Measurements from ENCODE around the gene CSAD.

Gene CSAD, protein sequence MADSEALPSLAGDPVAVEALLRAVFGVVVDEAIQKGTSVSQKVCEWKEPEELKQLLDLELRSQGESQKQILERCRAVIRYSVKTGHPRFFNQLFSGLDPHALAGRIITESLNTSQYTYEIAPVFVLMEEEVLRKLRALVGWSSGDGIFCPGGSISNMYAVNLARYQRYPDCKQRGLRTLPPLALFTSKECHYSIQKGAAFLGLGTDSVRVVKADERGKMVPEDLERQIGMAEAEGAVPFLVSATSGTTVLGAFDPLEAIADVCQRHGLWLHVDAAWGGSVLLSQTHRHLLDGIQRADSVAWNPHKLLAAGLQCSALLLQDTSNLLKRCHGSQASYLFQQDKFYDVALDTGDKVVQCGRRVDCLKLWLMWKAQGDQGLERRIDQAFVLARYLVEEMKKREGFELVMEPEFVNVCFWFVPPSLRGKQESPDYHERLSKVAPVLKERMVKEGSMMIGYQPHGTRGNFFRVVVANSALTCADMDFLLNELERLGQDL

DNA sequence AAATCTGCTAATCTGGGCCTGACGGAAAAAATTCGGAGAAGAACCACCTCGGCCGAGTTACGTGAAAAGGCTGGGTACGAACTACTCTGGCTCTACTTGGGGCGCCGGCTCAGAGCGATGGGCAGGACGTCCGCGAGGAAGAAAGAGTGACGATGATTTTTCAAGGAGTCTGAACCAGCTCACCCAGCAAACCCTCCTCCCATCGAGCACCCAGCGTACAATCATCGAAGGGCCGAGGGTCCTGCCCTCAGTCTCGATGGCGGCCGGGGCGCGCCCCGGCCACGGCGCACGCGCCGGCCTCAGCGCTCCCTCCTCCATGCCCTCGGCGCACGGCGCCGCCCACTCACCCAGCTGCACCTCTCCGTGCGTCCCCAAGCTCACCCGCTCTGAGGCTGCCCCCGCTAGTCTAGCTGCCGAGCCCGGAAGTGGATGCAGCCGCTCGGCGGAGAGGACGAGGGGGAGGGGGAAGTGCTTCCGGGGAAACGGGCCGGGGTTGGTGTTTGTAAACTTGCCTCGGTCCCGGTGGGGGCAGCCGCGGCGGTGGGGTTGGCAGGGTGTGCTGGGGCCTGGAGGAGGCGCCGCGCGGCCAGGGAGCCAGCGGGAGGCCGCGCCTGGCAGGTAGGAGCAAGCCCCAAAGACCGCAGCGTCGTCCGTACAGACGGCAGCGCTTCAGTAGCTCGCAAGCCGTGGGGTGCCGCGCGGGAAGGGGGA, at the start of gene CSAD, which contains the start of gene ZNF740:
Gene CSAD (minus strand): TSS at position 706 of the 711 bp plus-strand sequence. CDS start 7,455 bp downstream, outside the sequence.
Gene ZNF740 (plus strand): TSS at position 503 of the 711 bp plus-strand sequence. CDS start 1,262 bp downstream, outside the sequence.
- peak; percentile 97 for DNase-seq

DNA sequence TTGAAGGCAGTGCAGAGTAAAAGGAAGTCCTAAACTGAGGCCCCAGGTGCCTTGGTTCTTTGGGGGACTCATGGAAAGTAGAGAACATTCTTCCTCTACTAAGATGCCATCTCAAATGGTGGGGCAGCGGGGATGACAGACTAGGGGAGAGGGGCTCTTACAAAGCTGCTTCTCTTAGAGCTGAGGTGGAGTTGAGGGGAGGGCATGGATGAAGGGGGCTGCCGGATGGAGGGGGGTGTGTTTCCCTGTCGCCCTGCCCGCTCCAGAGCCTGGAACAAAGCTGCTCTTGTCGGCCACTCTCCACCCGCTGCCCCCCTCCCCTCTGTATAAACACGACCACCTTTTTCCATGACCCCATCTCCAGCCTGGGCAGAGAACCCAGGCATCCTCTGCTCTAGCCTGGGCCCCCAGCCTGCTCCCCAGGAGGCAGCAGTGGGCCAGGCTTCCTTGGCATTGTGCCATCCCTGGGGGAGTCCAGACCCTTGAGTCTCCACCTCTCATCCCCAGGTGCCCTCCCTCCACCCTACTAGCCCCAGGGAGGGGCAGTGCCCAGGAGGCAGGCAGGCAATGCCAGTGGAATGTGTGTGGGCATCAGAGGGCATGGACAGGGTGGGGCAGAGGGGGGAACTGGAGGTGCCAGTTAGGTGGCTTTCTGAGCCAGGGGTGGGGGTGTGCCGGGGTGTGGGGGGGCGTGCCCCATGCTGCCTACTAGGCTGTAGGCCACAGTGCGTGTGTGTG, 49.6 kb upstream of the CSAD start:
- DNase-seq, result no peak

DNA sequence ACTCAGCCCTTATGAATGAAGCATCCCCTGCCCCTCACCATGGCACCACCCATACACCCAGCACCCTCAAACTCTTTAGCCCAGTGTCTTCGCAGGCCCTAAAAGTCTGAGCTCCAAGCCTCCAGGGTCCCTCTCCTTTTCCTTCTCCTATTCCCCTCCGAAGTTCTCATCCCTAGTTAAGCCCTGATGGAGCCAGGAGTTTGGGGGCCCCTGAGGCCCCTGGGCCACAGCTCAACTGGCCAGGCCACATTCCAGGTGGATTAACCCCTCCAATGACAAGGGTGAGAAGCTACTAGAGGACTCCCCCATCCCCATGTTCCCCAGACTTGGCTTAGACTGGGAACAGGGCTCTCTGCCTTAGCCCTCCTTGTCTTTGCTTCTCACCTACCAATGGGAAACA, 48.7 kb upstream of the CSAD start:
- no peak for DNase-seq

DNA sequence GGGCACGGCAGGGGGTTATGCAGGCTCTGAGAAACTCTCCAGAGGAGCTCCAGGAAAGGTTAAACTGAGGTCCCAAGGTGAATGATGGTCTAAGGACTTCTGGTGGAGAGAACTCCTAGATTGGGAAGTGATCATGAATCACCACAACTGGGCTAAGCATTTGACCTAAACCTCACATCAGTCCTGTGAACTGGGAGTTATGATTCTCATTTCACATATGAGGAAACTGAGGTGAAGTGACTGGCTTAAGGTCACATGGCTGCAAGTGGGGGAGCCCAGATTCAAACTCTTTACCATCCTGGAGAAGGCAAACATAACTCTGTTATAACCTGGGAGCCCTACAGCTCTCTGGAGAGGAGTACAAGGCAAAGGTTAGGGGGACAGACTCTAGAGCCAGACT, 47.1 kb upstream of the CSAD start:
- no peak for DNase-seq

DNA sequence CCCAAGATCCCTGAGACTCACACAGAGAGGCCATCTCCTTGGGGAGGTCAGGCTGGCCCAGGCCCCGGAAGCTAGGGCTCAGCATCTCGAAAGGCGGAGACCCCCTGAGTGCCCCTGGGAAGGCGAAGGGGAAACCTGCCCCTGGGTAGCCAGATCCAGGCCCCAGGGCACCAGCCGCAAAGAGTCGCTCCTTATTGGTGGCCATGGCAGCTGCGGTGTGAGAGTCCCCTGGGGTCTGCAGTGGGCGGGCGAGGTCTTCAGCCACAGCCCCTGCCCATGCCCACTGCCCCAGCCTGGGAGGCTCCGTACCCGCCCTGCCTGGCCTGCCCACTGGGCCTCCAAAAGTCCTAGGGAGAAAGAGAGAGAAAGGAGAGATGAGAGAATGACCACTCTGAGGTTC, 46.6 kb upstream of the CSAD start:
- DNase-seq, result no peak

DNA sequence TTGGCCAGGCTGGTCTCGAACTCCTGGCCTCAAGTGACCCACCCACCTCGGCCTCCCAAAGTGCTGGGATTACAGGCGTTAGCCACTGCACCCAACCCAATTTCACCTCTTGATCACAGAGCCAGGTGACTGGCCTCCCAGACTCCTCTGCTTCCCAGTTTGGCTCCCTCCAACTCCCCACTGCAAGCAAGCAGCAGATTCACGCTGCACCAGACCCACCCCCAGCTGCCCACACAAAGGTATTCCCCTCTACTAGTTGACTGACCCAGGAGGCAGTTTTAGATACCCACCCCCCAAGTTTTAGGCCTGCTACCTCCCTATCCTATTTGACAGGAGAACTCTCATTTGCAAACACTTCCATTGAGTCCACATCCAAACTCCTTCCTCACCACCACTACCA, 46.1 kb upstream of the CSAD start:
- DNase-seq, result no peak

DNA sequence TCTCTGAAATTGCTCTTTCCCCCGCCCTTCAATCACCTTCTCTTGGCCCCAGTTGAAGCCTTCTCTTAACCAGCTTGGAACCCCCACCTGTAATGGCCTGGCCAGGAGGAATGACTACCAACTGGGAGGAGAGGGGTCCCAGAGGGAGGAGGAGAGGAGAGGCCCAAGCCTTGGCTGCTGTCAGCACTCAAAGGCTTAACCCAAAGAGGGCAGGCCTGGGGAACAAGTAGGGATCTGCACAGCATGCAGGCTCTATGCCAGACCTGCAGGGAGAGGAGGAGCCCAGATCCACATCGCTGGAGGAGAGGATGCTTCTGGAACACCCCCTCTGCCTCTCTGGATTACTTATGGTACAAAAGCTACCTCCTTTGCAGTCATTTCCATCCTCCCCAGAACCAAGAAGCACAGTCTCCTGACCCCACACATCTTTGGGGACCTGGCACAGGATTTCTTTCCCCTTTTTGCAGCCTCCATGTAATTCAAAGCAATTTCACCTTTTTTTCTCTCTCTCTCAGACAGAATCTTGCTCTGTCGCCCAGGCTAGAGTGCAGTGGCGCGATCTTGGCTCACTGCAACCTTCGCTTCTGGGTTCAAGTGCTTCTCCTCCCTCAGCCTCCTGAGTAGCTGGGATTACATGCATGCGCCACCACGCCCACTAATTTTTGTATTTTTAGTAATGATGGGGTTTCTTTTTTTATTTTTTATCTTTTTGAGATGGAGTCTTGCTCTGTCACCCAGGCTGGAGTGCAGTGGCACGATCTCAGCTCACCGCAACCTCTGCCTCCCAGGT, 45.1 kb upstream of the CSAD start:
- no peak for DNase-seq

DNA sequence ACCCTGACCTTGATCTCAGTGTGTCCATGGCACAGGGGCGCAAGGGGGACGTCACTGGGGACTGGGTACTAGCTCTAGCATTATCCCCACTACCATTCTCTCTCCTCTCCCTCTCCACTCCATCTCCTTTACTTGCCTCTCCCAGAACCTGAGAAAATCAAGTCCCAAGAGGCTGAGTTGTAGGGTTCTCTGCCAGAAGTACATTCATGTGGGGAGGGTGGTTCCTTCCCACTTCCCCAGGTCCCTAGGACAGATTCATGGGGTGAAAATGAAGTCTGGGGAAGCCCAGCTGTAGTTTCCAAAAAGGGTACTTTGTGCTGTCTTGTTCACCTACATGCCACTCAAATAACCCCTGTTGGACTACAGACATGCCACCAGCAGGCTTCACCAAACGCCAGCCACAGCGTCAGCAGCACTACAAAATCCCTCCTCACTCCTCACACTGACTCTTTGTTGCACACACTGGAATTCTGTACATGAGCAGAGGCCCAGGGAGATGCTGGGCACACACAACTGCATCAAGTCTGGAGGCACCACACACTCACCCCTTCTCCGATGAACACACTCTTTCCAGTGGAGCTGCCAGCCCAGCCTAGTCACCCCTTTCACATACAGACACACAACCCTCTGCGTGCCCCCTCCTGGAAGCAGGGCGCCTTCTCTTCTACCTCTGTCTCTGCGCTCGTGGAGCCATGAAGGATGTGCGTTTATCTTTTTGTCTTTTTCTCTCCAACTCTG, 44.3 kb upstream of the CSAD start:
- no peak for DNase-seq

DNA sequence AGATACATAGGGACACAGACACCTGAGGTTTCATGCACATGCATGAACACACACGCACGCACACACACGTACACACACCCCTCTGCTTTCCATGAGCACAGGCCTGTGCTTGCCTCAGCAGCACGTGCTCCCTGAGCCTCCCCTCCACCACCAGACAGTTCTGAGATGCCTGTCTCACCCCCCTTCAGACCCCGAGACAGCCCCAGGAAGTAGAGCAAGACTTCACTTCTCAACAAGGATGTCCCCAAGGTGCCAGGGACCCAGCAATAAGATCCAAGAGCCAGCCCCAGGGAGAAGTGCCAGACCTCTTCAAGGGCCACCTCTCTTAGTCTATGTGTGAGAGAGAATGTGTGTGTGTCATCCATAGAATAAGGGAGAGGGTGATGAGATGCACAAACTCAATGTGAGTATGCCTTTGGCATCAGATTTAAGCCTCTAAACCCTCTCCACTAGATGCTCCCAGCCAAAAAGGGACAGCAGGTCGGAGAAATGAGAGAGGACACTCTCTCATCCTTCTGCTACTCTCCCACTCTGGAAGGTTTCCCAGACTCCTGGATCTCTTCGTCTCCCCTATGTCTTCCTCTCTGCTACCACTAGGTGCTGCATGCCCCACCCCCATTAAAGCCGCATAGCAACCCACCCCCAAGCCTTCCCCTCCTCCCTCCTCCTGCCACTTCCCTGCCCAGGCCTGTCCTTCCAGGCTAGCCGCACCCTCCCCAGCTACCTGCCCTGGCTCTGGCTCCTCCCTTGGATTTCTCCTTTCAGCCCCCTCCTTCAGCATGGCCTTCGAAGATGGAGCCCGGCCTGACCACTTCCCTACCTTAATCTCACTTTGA, 43.6 kb upstream of the CSAD start:
- DNase-seq, result peak; percentile 42

DNA sequence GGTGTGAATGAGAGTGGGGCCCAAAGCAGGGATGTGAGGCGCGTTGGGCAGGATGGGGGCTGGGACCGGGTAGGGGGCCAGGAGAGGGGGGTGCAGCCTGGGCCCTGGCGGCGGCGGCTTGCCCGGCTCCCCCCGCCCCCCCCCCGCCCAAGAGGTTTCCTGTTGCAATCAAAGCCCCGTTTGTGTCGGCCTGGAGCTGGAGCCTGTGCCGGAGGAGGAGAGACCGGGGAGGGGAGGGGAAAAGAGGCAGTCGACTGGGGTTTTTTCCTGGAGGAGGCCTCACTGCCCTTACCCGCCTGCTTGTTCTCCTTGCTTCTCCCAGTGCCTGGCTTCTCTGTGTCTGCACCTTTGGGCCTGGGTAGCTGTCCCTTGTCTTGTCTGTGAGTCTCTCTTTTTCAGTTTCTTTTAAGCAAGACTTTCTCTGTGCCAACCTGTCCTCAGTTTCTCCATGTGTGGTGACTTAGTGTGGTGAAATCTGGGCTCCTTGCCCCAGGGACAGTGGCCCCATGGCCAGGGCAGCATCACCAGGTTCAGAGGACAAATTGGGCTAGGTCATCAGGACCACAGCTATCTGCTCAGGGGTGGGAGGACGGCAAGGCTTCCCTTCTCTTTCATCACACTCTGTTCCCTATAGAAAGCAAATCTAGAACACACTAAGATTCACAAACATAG, 42.8 kb upstream of the CSAD start:
- no peak for DNase-seq

DNA sequence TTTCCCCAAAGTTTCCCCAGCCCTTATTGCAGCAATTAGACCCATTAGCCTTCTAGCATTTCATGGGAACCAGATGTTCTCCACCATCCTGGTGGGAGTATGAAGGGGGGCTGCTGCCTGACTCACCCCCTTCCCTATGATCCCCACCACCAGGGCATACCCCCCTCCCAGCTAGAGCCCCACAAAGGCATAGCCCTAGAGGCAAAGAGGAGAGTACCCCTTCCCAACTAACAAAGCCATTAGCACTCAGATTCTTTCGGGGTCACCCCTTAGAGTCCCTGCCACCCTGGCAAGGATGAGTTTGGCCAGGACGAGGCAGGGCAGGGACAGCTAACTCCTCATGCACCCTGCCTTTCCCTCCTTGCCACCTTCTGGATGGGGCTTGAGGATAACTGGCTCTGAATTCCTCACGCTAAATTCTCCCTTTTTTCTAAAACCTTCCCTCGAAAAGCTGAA, 42.1 kb upstream of the CSAD start:
- no peak for DNase-seq

DNA sequence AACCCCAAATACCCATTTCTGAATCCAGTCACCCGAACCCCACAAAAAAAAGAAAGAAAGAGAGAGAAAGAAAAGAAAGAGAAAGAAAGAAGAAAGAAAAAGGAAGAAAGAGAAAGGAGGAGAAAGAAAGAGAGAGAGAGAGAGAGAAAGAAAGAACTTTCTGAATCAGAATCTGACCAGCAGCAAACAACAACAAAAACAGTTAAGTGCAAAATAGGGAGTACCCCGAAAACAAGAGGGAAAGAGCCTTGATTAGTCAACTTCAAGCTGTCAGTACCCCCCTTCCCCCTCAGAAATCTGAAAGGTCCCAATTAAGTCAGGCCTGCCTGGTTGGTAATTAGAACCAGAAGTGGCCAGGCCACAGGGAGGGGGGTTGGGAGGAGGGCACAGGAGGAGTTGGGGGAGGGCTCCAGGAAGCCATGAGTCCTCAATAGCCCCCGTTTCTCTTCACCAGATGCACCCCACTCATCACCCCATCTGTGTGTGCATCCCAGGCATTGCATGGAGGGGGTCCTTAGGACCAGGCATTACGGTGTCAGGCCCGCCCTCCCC, 41.5 kb upstream of the CSAD start:
- no peak for DNase-seq

DNA sequence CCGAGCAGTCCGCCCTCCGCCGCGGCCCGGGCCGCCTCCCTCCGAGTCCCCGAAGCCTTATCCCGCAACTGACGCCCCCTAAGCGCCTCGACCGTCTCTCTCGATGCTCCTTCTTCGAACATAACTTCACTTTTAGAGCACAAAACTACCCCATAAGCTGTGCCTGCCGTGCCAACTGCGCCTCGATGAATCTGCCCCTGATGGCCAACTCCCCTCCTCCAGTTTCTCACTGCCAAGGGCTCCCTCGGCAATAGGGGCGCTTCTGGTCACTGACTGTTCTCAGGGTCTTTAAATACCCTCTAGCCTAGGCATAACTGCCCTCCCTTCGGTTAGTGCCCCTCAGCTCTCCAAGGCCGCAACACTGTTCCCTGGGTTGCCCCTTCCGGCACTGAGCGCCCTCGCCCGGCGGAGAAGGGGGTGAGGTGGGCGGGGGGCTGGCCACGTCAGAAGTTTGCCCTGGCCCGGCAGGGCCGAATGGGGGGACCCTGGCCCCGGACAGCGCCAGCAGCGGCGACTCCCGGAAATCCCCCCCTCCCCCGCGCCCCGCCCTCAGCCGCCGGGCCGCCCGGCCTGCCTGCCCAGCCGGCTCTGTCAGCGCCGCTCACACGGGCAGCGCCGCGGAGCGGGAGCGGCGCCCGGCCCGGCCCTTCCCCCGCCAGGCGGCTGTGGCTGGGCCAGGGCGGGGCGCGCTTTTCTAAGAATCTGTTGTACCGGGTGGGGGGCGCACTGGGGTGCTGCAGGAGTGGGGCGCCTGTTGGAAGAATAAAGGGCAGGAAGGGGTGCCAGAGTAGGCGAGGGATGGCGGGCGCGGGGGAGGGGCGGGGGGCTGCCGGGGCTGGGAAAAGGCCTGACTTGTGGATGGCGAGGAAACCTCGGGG, 40.7 kb upstream of the CSAD start:
- DNase-seq, result no peak

DNA sequence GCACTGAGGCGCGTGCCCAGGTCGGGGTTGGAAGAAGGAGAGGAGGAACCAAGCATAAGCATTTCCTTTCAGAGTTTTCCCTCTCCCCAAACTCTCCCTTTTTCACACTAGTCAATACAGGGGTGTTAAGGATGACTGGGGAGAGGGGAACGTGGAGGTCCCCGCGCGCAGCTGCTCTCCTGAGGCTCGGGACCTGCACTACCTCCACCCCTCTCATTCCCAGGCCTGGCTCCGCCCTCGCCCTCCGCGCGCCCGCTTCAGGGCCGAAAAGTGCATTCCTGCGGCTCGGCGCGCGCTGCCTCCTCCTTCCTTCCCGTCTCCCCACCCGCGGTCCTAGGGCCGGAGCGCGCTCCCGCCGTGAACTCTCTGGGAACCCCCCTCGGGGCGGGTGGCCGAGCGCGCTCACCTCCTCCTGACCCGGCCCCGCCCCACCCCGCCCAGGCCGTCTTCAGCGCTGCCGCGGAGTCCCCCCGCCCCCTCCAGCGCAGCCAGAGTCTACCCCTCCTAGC, 40.0 kb upstream of the CSAD start:
- DNase-seq, result peak; percentile 46

DNA sequence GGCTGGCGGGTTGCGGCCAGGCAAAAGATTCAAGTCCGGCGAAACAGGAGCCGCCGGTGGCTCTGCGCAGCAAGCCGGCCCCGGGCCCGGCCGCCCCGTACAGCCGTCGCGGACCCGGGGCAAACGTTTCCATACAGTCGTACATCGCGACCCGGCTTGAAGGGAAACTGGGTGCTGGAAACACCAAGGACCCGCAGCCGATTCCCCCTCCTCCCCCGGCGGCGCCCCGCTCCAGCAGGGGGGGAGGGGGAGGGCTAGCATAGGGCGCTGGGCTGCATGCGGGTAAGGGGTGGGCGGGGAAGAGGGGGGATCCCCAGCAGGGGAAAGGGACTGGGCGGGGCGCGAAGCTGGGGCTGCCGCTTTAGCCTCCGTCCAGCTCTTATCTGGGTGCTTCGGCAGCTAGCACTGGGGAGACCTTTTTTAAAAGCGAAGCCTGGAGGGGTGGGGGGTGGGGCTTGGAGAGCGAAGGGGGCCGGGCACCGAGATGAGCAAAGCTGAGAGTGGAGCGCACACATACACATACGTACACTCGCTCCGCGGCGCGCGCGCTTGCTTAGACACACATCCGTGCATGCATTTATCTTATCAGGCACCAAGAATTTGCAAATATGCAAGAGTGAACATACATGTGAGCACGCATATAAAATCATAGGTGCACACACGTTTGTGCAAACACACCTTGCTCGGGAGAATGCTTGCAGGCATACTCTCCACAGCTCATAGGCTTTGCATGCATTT, 39.4 kb upstream of the CSAD start:
- DNase-seq, result peak; percentile 27

DNA sequence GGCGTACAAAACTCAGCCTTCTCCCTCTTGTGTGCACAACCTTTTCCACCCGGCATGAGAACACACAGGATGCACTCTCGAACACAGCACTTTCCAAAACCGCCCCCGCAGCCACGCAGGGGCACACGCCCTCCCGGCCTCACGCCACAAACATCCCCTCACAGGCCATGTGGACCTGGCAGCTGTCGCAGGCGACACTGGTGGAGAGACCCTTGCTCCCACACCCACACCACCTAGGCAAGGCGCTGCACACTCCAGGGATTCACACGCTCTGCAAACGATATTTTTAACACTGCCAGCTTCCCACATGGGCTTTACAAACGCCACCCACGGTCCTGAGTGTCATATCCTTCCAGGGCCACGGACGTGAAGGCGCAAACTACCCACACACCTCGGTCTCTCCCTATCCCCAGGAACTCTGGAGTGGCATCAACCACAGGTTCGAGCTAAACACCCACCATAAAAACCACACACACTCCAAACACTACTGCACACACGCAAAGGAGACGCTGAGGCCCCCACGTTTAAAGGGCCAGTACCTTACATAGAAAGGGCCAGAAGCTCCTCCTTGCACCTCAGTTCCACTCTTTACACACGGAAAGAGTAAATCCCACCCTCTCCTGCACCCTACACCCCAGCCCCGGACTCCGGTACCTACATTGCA, 38.7 kb upstream of the CSAD start:
- DNase-seq, result no peak
